Osteoblast (primary cell): ENCODE results near the gene GPX3. TPM values are rescaled to one million over a fixed set of nuclear protein-coding genes. Genes with fewer than 3 reads are reported as not detected.

ENCODE experiments used
- DNase-seq: peaks from one replicate; pipeline ENCODE4 v3.0.0; 2011; ENCODE audit warnings: low spot score, mixed read lengths; ENCODE audit not compliant: insufficient read length; ENCODE audit errors: missing footprints
- H2AFZ ChIP-seq: 2 replicates; pipeline ENCODE4 v1.6.0; 2011; ENCODE audit warnings: mild to moderate bottlenecking, low read length
- H3K27ac ChIP-seq: 2 replicates; pipeline ENCODE4 v1.5.1; 2011; ENCODE audit warnings: mild to moderate bottlenecking, low read depth, low read length, moderate library complexity
- H3K27me3 ChIP-seq: 2 replicates; pipeline ENCODE4 v1.6.0; 2012; ENCODE audit warnings: mild to moderate bottlenecking, control low read depth, inconsistent platforms, low read length, moderate library complexity; ENCODE audit not compliant: insufficient read depth
- H3K36me3 ChIP-seq: 2 replicates; pipeline ENCODE4 v1.5.1; 2011; ENCODE audit warnings: mild to moderate bottlenecking, low read length, control low read depth, moderate library complexity; ENCODE audit not compliant: insufficient read depth
- H3K4me1 ChIP-seq: 2 replicates; pipeline ENCODE4 v1.5.1; 2011; ENCODE audit warnings: mild to moderate bottlenecking, low read length, control low read depth, moderate library complexity; ENCODE audit not compliant: insufficient read depth
- H3K4me2 ChIP-seq: 2 replicates; pipeline ENCODE4 v1.6.0; 2011; ENCODE audit warnings: mild to moderate bottlenecking, low read length; ENCODE audit not compliant: insufficient read depth
- H3K4me3 ChIP-seq: fragments of 200-600 bp; sonication (generic); 3 replicates; pipeline ENCODE4 v1.5.1; 2012; ENCODE audit warnings: mild to moderate bottlenecking, low read length, inconsistent platforms; ENCODE audit not compliant: insufficient read depth
- H3K79me2 ChIP-seq: 2 replicates; pipeline ENCODE4 v1.6.0; 2012; ENCODE audit warnings: mild to moderate bottlenecking, low read length, control low read depth, inconsistent platforms; ENCODE audit not compliant: insufficient read depth
- H3K9me3 ChIP-seq: 2 replicates; pipeline ENCODE4 v1.5.1; 2011; ENCODE audit warnings: low read depth, low read length, control low read depth
- H4K20me1 ChIP-seq: 2 replicates; pipeline ENCODE4 v1.6.0; 2012; ENCODE audit warnings: mild to moderate bottlenecking, low read length, control low read depth; ENCODE audit not compliant: insufficient read depth
- total RNA-seq: library from RNA; depleted of rRNA; stranded (reverse); fragments of >200 nt; gene quantifications from 2 replicates; pipeline ENCODE4 v1.2.3, GENCODE V29; 2012
- TF ChIP-seq, protein P1 (sequence below): IDR thresholded peaks from 2 replicates; pipeline ENCODE4 v1.5.1; 2011; ENCODE audit warnings: mild to moderate bottlenecking, low read depth, low read length, moderate library complexity; ENCODE audit errors: extremely low read depth

Gene GPX3
- total RNA-seq, 1 donor, result 9.8 TPM

GRCh38 chr5:151075698-151076331 lies 55.4 kb downstream of the GPX3 start:
- H4K20me1 ChIP-seq, result peaks cover 33% of the 10 kb centered on the region
- peak overlapping the region; percentile 84 for H3K27ac ChIP-seq
- peaks cover 44% of the 10 kb centered on the region for H3K4me1 ChIP-seq
- no peaks in the 10 kb centered on the region for H3K9me3 ChIP-seq
- DNase-seq, result peak; percentile 92
- H3K4me3 ChIP-seq, result no peak overlapping the region
- TF ChIP-seq, protein P1, sequence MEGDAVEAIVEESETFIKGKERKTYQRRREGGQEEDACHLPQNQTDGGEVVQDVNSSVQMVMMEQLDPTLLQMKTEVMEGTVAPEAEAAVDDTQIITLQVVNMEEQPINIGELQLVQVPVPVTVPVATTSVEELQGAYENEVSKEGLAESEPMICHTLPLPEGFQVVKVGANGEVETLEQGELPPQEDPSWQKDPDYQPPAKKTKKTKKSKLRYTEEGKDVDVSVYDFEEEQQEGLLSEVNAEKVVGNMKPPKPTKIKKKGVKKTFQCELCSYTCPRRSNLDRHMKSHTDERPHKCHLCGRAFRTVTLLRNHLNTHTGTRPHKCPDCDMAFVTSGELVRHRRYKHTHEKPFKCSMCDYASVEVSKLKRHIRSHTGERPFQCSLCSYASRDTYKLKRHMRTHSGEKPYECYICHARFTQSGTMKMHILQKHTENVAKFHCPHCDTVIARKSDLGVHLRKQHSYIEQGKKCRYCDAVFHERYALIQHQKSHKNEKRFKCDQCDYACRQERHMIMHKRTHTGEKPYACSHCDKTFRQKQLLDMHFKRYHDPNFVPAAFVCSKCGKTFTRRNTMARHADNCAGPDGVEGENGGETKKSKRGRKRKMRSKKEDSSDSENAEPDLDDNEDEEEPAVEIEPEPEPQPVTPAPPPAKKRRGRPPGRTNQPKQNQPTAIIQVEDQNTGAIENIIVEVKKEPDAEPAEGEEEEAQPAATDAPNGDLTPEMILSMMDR, result no peak
- H2AFZ ChIP-seq, result no peak overlapping the region
- no peaks in the 10 kb centered on the region for H3K27me3 ChIP-seq
- H3K36me3 ChIP-seq, result peaks cover 4% of the 10 kb centered on the region
- H3K79me2 ChIP-seq, result peaks cover 73% of the 10 kb centered on the region
- peak overlapping the region; percentile 44 for H3K4me2 ChIP-seq

GRCh38 chr5:151076616-151077015 lies 56.2 kb downstream of the GPX3 start:
- Histone ChIP-seq H3K4me1 (peaks cover 44% of the 10 kb centered on the region), H3K27ac (peak overlapping the region; percentile 84), H3K9me3 (no peaks in the 10 kb centered on the region), H3K79me2 (peaks cover 67% of the 10 kb centered on the region), H3K36me3 (peaks cover 4% of the 10 kb centered on the region), H2AFZ (no peak overlapping the region), H3K4me3 (no peak overlapping the region), H4K20me1 (peaks cover 33% of the 10 kb centered on the region), H3K27me3 (no peaks in the 10 kb centered on the region), H3K4me2 (no peak overlapping the region)
- DNase-seq, result no peak
- TF ChIP-seq, protein P1, result no peak

DNA sequence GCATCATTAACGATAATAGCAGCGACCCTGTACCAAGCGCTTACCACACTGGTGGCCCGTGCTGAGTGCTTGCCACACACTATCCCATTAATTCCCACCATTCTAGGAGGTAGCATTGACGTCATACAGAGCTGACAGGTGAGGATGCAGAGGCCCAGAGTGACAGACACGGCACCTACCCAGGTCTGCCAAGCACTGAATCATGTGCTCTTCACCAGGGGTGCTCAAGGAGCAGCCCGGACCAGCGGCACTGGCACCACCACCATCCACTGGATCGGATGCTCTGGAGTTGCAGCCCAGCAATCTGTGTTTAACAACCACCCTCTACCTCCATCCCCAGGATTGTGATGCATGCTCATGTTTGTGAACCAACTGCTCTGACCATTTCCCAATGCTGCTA lies 57.0 kb downstream of the GPX3 start:
- no peaks in the 10 kb centered on the region for H3K27me3 ChIP-seq
- peaks cover 28% of the 10 kb centered on the region for H4K20me1 ChIP-seq
- no peak overlapping the region for H3K4me3 ChIP-seq
- H3K36me3 ChIP-seq, result peaks cover 4% of the 10 kb centered on the region
- H3K9me3 ChIP-seq, result no peaks in the 10 kb centered on the region
- TF ChIP-seq, protein P1, result no peak
- no peak overlapping the region for H2AFZ ChIP-seq
- H3K4me1 ChIP-seq, result peaks cover 43% of the 10 kb centered on the region
- peaks cover 59% of the 10 kb centered on the region for H3K79me2 ChIP-seq
- no peak for DNase-seq
- H3K27ac ChIP-seq, result no peak overlapping the region
- no peak overlapping the region for H3K4me2 ChIP-seq

DNA sequence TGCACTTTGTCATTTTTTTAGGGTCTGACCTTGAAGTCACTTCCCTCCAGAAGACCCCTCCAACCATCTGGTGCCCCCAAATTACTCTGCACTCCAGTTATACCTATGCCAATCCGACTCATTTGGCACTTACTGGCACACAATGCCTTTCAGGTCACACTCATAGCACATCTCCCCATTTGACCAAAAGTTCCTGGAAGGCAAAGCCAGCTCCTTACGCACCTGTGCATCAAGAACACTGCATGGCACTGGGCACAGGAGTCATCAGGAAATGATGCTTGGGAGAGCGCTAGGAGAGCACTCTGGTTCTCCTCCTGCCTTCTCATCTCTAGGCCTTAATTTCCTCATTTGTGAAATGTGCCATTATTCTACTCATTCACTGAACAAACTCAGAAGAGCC lies 57.6 kb downstream of the GPX3 start:
- Histone ChIP-seq H3K79me2 (peaks cover 56% of the 10 kb centered on the region), H3K36me3 (peaks cover 4% of the 10 kb centered on the region), H3K9me3 (no peaks in the 10 kb centered on the region), H3K4me2 (no peak overlapping the region), H3K4me3 (no peak overlapping the region), H3K27ac (no peak overlapping the region), H4K20me1 (peaks cover 28% of the 10 kb centered on the region), H2AFZ (no peak overlapping the region), H3K27me3 (no peaks in the 10 kb centered on the region), H3K4me1 (peaks cover 39% of the 10 kb centered on the region)
- DNase-seq, result no peak
- TF ChIP-seq, protein P1, result no peak

Other genes with a start within 250 kb of the GPX3 start
- 46.3 and 51.9 TPM in 2 replicates for gene SMIM3, start 241.8 kb upstream of the GPX3 start, total RNA-seq
- gene IRGM, start 174.1 kb upstream of the GPX3 start, total RNA-seq, result not detected in 2 replicates
- gene ZNF300, start 115.6 kb upstream of the GPX3 start, total RNA-seq, result 5.9 and 6.5 TPM in 2 replicates
- 66.3 and 85.8 TPM in 2 replicates for gene TNIP1, start 60.4 kb downstream of the GPX3 start, total RNA-seq
- 343 and 353 TPM in 2 replicates for gene ANXA6, start 137.2 kb downstream of the GPX3 start, total RNA-seq
- 10.5 and 10.9 TPM in 2 replicates for gene CCDC69, start 203.5 kb downstream of the GPX3 start, total RNA-seq
- gene GM2A, start 232.6 kb downstream of the GPX3 start, total RNA-seq, result 35.5 and 42.1 TPM in 2 replicates